GM12875 (cell line): ENCODE measurements around the gene TRIM46.
"Not testable (repeated sequence)": the region's sequence is repeated elsewhere in the genome, so short reads cannot be mapped to it uniquely, and the experiment has no call there.

Experiments used
- H3K4me3 ChIP-seq: one replicate; pipeline ENCODE4 v1.5.1; 2011; ENCODE audit warnings: low read depth, low read length, control low read depth
- TF ChIP-seq, protein P1 (sequence below): IDR thresholded peaks from 2 replicates; pipeline ENCODE4 v1.5.1; 2011; ENCODE audit warnings: low read depth, mild to moderate bottlenecking, control low read depth, inconsistent platforms, low read length, moderate library complexity, borderline replicate concordance; ENCODE audit not compliant: insufficient read depth

Gene TRIM46

DNA sequence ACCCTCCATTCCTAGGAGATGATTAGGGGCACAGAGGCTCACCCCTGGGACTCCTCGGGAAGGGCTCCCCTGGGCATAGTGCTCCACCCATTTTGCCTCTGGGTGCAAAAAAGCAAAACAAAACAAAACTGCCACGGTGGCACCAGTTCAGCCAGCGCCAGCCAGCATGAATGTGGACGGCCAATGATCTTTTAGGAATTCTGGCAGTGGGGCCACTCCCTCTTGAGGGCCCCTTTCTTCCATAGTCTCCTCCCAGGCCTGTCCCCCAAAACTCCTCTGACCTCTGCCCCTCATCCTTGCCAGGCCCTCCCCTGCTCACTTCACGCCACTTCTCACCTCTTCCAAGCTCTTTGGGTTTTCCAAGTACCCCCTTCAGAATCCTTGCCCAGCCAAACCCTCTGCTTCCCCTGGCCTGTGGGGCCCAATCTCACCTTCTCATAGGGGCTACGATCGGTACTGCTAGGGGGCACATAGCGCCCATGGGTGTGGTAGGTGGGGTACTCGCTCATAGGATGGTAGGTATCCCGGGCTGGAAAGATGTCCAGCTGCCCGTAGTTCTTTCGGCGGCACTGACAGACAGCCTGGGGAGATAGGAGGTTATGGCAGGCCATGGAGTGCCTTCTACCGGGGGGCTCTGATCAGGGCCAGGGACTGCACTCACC is 13.3 kb downstream of the TRIM46 start:
- no peak overlapping the region for H3K4me3 ChIP-seq
- TF ChIP-seq, protein P1, sequence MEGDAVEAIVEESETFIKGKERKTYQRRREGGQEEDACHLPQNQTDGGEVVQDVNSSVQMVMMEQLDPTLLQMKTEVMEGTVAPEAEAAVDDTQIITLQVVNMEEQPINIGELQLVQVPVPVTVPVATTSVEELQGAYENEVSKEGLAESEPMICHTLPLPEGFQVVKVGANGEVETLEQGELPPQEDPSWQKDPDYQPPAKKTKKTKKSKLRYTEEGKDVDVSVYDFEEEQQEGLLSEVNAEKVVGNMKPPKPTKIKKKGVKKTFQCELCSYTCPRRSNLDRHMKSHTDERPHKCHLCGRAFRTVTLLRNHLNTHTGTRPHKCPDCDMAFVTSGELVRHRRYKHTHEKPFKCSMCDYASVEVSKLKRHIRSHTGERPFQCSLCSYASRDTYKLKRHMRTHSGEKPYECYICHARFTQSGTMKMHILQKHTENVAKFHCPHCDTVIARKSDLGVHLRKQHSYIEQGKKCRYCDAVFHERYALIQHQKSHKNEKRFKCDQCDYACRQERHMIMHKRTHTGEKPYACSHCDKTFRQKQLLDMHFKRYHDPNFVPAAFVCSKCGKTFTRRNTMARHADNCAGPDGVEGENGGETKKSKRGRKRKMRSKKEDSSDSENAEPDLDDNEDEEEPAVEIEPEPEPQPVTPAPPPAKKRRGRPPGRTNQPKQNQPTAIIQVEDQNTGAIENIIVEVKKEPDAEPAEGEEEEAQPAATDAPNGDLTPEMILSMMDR, result no peak

DNA sequence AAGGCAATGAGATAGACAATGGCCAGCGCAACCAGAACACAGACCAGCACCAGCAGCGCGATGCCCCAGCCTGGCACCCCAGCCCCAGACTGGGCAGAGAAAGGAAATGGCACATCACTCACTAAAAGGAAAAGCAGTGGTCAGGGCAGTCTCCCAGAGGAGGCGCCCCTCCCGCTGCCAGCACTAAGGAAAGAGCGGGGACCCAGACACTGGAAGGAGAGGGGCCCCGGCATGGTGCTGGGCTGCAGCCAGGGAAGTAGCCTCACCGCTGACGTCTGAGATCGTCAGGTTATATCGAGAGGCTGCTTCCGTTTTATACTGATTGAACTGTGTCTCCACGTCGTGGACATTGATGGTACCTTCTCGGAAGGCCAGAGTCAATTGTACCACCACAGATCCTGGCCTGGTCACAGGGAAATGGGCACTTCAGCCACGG is 13.8 kb downstream of the TRIM46 start:
- no peak overlapping the region for H3K4me3 ChIP-seq
- TF ChIP-seq, protein P1, result no peak

DNA sequence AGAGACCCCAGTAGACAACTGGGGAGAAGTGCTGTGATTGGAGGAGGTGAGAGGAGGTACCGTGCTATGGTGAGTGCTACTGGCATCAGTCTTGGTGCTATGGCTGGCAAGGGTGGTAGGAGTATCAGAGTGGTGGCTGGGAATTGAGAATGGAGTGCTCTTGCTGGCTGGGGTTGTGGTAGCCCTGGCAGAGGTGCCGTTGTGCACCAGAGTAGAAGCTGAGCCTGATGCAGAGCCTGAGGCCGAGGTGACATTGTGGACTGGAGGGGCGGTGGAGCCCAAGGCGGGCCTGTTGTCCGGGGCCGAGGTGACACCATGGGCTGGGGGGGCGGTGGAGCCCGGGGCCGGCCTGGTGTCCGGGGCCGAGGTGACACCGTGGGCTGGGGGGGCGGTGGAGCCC is 14.6 kb downstream of the TRIM46 start:
- TF ChIP-seq, protein P1, result no peak
- H3K4me3 ChIP-seq, result no peak overlapping the region

DNA sequence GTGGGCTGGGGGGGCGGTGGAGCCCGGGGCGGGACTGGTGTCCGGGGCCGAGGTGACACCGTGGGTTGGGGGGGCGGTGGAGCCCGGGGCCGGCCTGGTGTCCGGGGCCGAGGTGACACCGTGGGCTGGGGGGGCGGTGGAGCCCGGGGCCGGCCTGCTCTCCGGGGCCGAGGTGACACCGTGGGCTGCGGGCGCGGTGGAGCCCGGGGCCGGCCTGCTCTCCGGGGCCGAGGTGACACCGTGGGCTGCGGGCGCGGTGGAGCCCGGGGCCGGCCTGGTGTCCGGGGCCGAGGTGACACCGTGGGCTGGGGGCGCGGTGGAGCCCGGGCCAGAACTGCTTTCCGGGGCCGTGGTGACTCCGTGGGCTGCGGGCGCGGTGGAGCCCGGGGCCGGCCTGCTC is 16.3 kb downstream of the TRIM46 start:
- H3K4me3 ChIP-seq, result not testable (repeated sequence)

DNA sequence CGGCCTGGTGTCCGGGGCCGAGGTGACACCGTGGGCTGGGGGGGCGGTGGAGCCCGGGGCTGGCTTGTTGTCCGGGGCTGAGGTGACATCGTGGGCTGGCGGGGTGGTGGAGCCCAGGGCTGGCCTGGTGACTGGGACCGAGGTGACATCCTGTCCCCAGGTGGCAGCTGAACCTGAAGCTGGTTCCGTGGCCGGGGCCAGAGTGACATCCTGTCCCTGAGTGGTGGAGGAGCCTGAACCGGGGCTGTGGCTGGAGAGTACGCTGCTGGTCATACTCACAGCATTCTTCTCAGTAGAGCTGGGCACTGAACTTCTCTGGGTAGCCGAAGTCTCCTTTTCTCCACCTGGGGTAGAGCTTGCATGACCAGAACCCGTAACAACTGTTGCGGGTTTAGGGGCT is 18.3 kb downstream of the TRIM46 start:
- no peak overlapping the region for H3K4me3 ChIP-seq
- TF ChIP-seq, protein P1, result no peak

DNA sequence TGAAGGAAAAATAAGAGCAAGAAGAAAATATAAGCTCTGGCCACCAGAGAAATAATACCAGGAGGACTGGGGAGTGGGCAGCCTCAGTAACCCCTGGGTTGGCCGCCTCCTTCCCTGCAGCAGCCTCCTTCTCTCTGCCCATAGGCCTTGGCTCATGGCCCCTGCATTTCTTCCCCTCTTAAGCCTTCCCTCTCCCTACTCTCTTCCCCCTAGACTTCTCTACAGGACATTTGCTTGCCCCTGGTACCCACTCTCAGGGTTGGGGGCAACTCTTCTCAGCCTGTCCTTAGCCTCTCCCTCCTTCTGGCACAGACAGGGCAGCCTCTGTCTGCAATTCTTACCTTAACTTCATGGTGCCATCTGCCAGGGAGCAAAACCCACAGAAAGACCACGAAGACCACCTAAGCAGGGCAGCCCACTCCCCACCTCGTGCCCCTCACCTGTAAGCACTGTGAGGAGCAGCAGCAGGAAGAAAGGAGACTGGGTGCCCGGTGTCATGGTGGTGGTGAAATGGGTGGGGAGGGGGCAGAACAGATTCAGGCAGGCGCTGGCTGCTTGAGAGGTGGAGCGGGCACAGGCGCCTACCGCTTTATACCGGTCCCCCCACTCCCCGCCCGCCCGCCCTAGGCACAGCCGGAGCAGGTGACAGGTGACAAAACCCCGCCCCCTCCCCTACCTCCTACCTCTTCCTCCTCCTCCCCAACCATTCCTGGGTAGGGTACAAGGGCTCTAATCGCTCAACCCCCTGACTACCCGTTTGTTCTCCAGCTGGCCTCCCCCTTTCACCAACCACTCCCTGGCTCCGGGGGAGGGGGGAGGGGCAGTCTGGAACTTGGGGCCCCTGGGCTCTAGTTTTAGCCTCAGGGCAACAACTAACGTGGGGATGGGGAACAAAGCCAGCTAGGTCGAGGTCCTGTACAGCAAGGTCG is 19.0 kb downstream of the TRIM46 start:
- peak overlapping the region; percentile 56 for H3K4me3 ChIP-seq
- TF ChIP-seq, protein P1, result no peak

DNA sequence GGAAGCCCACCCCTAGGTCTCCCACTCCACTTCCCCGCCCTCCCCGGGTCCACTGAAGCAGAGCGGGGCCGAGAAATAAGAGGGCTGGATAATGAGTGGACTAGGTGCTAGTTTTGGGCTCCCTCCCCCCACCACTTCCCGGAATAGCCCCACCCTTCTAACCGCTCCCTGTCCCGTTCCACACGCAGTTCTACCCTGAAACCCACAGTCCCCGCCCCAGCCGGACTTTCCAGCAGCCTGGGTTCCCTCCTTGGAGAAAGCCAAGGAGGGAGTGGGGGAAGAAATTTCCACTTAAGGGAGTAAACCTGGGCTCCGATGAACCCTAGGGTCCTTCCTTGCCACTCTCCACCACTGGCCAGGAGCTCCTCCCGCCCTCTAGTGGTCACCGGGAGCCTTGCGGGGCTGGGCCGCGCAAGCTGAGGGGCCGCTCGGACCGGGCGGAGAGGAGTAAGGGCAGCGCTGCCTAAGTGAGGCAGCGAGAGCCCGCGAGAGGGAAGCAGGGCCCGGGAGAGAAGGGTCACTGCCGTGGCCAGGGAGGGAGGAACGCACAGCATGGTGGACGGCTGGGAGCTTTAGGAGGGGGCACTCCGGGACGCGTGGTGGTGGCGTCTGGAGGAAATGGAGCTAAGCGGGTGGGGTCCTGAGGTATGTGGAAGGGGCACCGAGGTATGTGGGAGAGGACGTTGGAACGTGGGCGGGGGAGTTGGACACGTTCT is 19.8 kb downstream of the TRIM46 start:
- peak overlapping the region; percentile 56 for H3K4me3 ChIP-seq
- TF ChIP-seq, protein P1, result peak; percentile 99

DNA sequence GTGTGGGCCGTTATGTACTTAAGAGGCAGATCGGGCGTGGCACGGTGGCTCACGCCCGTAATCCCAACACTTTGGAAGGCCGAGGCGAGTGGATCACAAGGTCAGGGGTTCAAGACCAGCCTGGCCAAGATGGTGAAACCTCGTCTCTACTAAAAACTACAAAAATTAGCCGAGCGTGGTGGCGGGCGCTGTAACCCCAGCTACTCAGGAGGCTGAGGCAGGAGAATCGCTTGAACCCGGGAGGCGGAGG is 20.3 kb downstream of the TRIM46 start:
- H3K4me3 ChIP-seq, result peak overlapping the region; percentile 56
